ENCODE results near the gene ZNF841. TPM values are rescaled to one million over a fixed set of nuclear protein-coding genes. Genes with fewer than 3 reads are reported as not detected.
"Not testable (repeated sequence)": the region's sequence is repeated elsewhere in the genome, so short reads cannot be mapped to it uniquely, and the experiment has no call there.

ZNF841 gene
- total RNA-seq, 4 donors from 2014 or later, result 9.0 to 19.5 (median 17.1) TPM

- Histone ChIP-seq H3K4me1 (peaks cover 0 to 16% (median 2%) of the 10 kb centered on the region in 3 donors), H3K36me3 (peaks cover 4 to 32% (median 5%) of the 10 kb centered on the region in 3 donors), H3K27me3 (no peaks in the 10 kb centered on the region), H3K4me3 (peak within 1 kb of the TSS; percentile 53 to 87 (median 76)), H3K9me3 (peaks cover 0 to 61% (median 20%) of the 10 kb centered on the region in 3 donors), H3K27ac (peak within 1 kb of the TSS; percentile 89 to 96 (median 94))
- 0 to 1% methylated on average over 30 to 51 of the region's 60 CpGs for WGBS, 2 donors
- intact Hi-C loops (cut with DNase I), result no loop called here
- DNase-seq, result peak; percentile 49
- TF ChIP-seq, protein P1, sequence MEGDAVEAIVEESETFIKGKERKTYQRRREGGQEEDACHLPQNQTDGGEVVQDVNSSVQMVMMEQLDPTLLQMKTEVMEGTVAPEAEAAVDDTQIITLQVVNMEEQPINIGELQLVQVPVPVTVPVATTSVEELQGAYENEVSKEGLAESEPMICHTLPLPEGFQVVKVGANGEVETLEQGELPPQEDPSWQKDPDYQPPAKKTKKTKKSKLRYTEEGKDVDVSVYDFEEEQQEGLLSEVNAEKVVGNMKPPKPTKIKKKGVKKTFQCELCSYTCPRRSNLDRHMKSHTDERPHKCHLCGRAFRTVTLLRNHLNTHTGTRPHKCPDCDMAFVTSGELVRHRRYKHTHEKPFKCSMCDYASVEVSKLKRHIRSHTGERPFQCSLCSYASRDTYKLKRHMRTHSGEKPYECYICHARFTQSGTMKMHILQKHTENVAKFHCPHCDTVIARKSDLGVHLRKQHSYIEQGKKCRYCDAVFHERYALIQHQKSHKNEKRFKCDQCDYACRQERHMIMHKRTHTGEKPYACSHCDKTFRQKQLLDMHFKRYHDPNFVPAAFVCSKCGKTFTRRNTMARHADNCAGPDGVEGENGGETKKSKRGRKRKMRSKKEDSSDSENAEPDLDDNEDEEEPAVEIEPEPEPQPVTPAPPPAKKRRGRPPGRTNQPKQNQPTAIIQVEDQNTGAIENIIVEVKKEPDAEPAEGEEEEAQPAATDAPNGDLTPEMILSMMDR (IDR thresholded peaks at IDR 0.05), result no peak
- peak in 2 of 4 donors; percentile 43 to 52 for TF ChIP-seq POLR2A (IDR thresholded peaks at IDR 0.05)
Measured at GRCh38 chr19:52048555-52049501, 46.7 kb downstream of the ZNF841 start, which contains the start of gene ZNF432. TSS of gene ZNF432 (minus strand) at chr19:52048838. CDS start at chr19:52046868, 1,970 bp downstream.

- no peaks in the 10 kb centered on the region for H3K4me1 ChIP-seq
- H3K36me3 ChIP-seq, result peaks cover 41 to 99% (median 56%) of the 10 kb centered on the region in 3 donors
- 95% methylated on average over 4 of the region's 4 CpGs for WGBS, 2 donors
- no peak for TF ChIP-seq POLR2A (IDR thresholded peaks at IDR 0.05)
- no peaks in the 10 kb centered on the region for H3K27me3 ChIP-seq
- peaks cover 2 to 93% (median 65%) of the 10 kb centered on the region in 3 donors for H3K9me3 ChIP-seq
- no peak overlapping the region for H3K27ac ChIP-seq
- intact Hi-C loops (cut with DNase I), result no loop called here
- peak overlapping the region in 1 of 4 donors; percentile 3 for H3K4me3 ChIP-seq
- no peak for DNase-seq
Measured at GRCh38 chr19:52039169-52039568, 56.4 kb downstream of the ZNF841 start.

GRCh38 chr19:52034051-52034728 is 61.4 kb downstream of the ZNF841 start:
- 95 to 96% methylated on average over 12 of the region's 12 CpGs for WGBS, 2 donors
- intact Hi-C loops (cut with DNase I), result no loop called here
- no peak for TF ChIP-seq POLR2A (IDR thresholded peaks at IDR 0.05)
- TF ChIP-seq, protein P1 (IDR thresholded peaks at IDR 0.05), result no peak
- peaks cover 0 to under 1% (median 0%) of the 10 kb centered on the region in 3 donors for H3K4me1 ChIP-seq
- DNase-seq, result no peak
- H3K4me3 ChIP-seq, result peak overlapping the region in 1 of 4 donors; percentile 18
- no peak overlapping the region for H3K27ac ChIP-seq
- no peaks in the 10 kb centered on the region for H3K27me3 ChIP-seq
- H3K9me3 ChIP-seq, result peaks cover 8 to 95% (median 79%) of the 10 kb centered on the region in 3 donors
- peaks cover 25 to 69% (median 33%) of the 10 kb centered on the region in 3 donors for H3K36me3 ChIP-seq

- TF ChIP-seq, protein P1 (IDR thresholded peaks at IDR 0.05), result no peak
- TF ChIP-seq POLR2A (IDR thresholded peaks at IDR 0.05), result no peak
- Histone ChIP-seq H3K27ac (peak overlapping the region; percentile 90 to 97 (median 94)), H3K4me1 (peaks cover 0 to 29% (median 6%) of the 10 kb centered on the region in 3 donors), H3K9me3 (peaks cover 2 to 75% (median 49%) of the 10 kb centered on the region in 3 donors), H3K36me3 (peaks cover 9 to 48% (median 20%) of the 10 kb centered on the region in 3 donors), H3K4me3 (peak overlapping the region; percentile 71 to 93 (median 77)), H3K27me3 (no peaks in the 10 kb centered on the region)
- intact Hi-C loops (cut with DNase I), result no loop called here
- no peak for DNase-seq
- WGBS, 2 donors, result 18 to 20% methylated on average over 5 of the region's 5 CpGs
Measured at GRCh38 chr19:52028780-52029123, 66.8 kb downstream of the ZNF841 start.

DNA sequence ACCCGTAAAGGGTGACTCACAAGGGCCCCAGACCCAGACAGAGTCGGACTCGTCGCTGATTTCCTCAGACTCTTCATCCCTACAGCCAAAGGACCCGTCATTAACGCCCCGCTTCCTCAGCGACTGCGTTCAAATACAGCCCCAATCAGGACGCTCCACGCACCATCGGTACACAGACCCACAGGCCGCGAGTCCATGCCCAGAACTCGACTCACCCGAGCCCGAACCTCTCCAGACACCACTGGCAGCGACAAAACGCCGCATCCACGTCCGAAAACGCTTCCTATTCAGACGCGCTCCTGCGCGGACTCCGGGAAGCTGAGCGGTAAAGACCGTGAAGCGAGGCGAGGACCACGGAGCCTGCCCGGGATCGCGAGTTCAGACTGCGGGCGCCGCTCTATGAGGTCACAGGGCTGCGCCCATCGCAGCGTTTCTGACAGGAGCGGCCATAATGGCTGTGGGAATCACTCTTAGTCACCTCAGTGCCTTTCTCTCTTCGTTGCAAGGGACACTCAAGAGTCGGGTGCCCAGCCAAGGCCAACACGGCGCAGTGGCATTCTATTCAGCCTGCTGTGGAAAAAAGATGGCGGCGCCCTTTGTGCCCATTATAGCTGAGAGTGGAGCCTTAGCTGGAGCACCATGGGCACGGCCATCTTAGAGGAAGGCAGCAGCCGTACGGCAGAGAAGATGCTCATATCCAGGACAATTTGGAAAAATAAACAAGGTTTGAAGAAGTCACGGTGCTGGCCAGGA is 67.4 kb downstream of the ZNF841 start, which contains the start of gene ZNF614:
Gene ZNF614 (minus strand): TSS at position 353 of the 753 bp plus-strand sequence. CDS start 2,634 bp downstream, outside the sequence.
- H3K27ac ChIP-seq, result peak within 1 kb of the TSS; percentile 90 to 97 (median 94)
- H3K36me3 ChIP-seq, result peaks cover 13 to 48% (median 24%) of the 10 kb centered on the region in 3 donors
- DNase-seq, result peak; percentile 43
- TF ChIP-seq POLR2A (IDR thresholded peaks at IDR 0.05), result peak in 2 of 4 donors; percentile 41 to 48
- TF ChIP-seq, protein P1 (IDR thresholded peaks at IDR 0.05), result peak in 1 of 6 experiments; percentile 9
- H3K4me1 ChIP-seq, result peaks cover 0 to 29% (median 6%) of the 10 kb centered on the region in 3 donors
- no peaks in the 10 kb centered on the region for H3K27me3 ChIP-seq
- 0% methylated on average over 10 to 20 of the region's 53 CpGs for WGBS, 2 donors
- peaks cover 0 to 75% (median 48%) of the 10 kb centered on the region in 3 donors for H3K9me3 ChIP-seq
- intact Hi-C loops (cut with DNase I), result no loop called here
- peak within 1 kb of the TSS; percentile 71 to 93 (median 77) for H3K4me3 ChIP-seq

- Histone ChIP-seq H3K9me3 (peaks cover 0 to 75% (median 40%) of the 10 kb centered on the region in 3 donors), H3K4me1 (peaks cover 0 to 29% (median 6%) of the 10 kb centered on the region in 3 donors), H3K36me3 (peaks cover 13 to 57% (median 24%) of the 10 kb centered on the region in 3 donors)
- H3K27ac ChIP-seq; intact Hi-C loops (cut with DNase I); H3K4me3 ChIP-seq; DNase-seq; H3K27me3 ChIP-seq: not testable (repeated sequence)
- WGBS, 2 donors, result 78 to 81% methylated on average over 15 of the region's 15 CpGs
Measured at GRCh38 chr19:52026255-52026990, 69.1 kb downstream of the ZNF841 start.

- 91 to 92% methylated on average over 3 to 4 of the region's 4 CpGs for WGBS, 2 donors
- intact Hi-C loops (cut with DNase I); H3K27me3 ChIP-seq; H3K27ac ChIP-seq; DNase-seq: not testable (repeated sequence)
- Histone ChIP-seq H3K4me1 (peaks cover 0 to 29% (median 6%) of the 10 kb centered on the region in 3 donors), H3K36me3 (peaks cover 30 to 76% (median 37%) of the 10 kb centered on the region in 3 donors), H3K9me3 (peaks cover 0 to 77% (median 52%) of the 10 kb centered on the region in 3 donors), H3K4me3 (peak overlapping the region in 1 of 4 donors; percentile 5)
Measured at GRCh38 chr19:52024478-52024877, 71.1 kb downstream of the ZNF841 start.
